ENCODE results near the gene XIRP2.
A peak's percentile ranks its signal among the peaks of the same experiment; 100 is the strongest.
"Not testable (repeated sequence)": the region's sequence is repeated elsewhere in the genome, so short reads cannot be mapped to it uniquely, and the experiment has no call there.

XIRP2 gene

GRCh38 chr2:167258712-167259111 lies 370.4 kb downstream of the XIRP2 start:
- H3K4me3 ChIP-seq (ENCODE audit: low read depth, low read length) = no peak overlapping the region
- DNase-seq (ENCODE audit: low read depth) = no peak
- TF ChIP-seq CTCF (IDR thresholded peaks at IDR 0.05; ENCODE audit: control insufficient read depth, extremely low read depth, insufficient read depth) = no peak

GRCh38 chr2:167264380-167264779 lies 376.1 kb downstream of the XIRP2 start:
- DNase-seq (ENCODE audit: low read depth) = no peak
- TF ChIP-seq CTCF (IDR thresholded peaks at IDR 0.05; ENCODE audit: control insufficient read depth, extremely low read depth, insufficient read depth) = peak; percentile 71
- H3K4me3 ChIP-seq (ENCODE audit: low read depth, low read length) = no peak overlapping the region

DNA sequence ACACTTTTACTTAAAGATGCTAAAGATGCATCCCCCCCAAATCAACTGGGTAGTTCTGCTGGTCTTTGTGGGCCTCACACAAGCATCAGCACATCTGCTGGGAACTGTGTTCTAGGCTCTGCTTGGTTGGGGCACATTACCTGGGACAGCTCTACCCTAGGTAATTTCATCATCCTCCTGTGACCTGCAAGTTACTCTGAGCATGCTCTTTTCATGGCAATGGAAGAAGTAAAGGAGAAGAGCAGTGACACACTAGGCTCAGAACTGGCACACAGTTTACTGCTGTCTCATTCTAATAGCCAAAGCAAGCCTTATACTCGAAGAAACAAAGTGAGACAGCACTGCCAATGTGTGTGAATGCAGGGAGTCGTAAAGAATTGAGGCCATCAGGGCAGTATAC lies 376.7 kb downstream of the XIRP2 start:
- TF ChIP-seq CTCF (IDR thresholded peaks at IDR 0.05; ENCODE audit: control insufficient read depth, extremely low read depth, insufficient read depth) = no peak
- DNase-seq (ENCODE audit: low read depth) = no peak
- H3K4me3 ChIP-seq (ENCODE audit: low read depth, low read length) = no peak overlapping the region

GRCh38 chr2:167265722-167266121 lies 377.4 kb downstream of the XIRP2 start:
- no peak for DNase-seq (ENCODE audit: low read depth)
- no peak for TF ChIP-seq CTCF (IDR thresholded peaks at IDR 0.05; ENCODE audit: control insufficient read depth, extremely low read depth, insufficient read depth)

GRCh38 chr2:167268245-167268644 lies 380.0 kb downstream of the XIRP2 start:
- not testable (repeated sequence) for H3K4me3 ChIP-seq (ENCODE audit: low read depth, low read length); DNase-seq (ENCODE audit: low read depth)

More at GRCh38 chr2:167265722-167266121, 377.4 kb downstream of the XIRP2 start:
- H3K4me3 ChIP-seq (ENCODE audit: low read depth, low read length) = no peak overlapping the region

DNA sequence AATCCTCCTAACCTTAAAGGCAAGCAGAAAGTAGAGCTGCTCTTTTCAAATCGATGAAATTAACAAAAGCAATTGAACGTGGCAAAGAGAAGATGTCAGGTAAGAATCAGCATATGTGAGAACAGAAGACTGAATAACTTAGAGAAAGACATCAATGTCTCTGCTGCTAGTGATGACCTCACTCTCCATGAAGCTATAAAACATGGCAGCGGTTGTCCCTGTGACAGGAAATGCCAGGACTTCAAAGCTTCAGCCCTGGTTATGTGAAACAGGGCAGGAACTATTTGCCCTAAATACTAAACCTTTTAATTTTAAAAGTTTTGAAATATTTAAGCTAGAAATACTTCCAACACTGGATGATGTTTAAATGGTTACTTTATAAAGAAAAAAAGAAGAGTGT lies 383.7 kb downstream of the XIRP2 start:
- H3K4me3 ChIP-seq (ENCODE audit: low read depth, low read length) = no peak overlapping the region
- no peak for TF ChIP-seq CTCF (IDR thresholded peaks at IDR 0.05; ENCODE audit: control insufficient read depth, extremely low read depth, insufficient read depth)
- DNase-seq (ENCODE audit: low read depth) = no peak

DNA sequence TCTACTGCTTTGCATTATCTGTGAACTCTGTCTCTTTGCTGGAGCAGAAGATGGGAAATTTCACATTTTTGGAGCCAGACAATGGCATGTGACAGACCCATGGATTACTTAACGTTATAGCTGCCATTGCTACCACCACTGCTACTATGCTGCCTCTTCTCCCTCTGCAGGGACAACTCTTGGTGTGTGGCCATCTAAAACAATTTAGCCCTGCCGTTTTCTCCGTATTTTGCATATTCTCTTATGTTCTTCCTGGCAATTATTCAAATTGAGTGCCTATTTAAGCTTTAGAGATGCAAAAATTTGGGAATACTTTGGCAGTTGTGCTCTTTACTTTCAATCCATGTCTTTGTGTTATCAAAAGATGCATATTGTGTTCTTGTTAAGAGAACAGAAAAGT lies 386.8 kb downstream of the XIRP2 start:
- TF ChIP-seq CTCF (IDR thresholded peaks at IDR 0.05; ENCODE audit: control insufficient read depth, extremely low read depth, insufficient read depth) = no peak
- no peak for DNase-seq (ENCODE audit: low read depth)
- H3K4me3 ChIP-seq (ENCODE audit: low read depth, low read length) = no peak overlapping the region

Data from LNCaP clone FGC (cell line).